B cell (primary cell): ENCODE results near the gene VPS33B.

Experiments
- EZH2 ChIP-seq: IDR thresholded peaks from 2 replicates; pipeline ENCODE4 v1.6.1; 2012; ENCODE audit warnings: borderline replicate concordance, low read depth, mild to moderate bottlenecking, moderate library complexity, low read length; ENCODE audit not compliant: insufficient read depth, poor library complexity, severe bottlenecking
- TF ChIP-seq, protein P1 (sequence below): fragments of 200-600 bp; IDR thresholded peaks from one replicate; pipeline ENCODE4 v1.8.0; 2022; ENCODE audit warnings: antibody characterized with exemption, mild to moderate bottlenecking

DNA sequence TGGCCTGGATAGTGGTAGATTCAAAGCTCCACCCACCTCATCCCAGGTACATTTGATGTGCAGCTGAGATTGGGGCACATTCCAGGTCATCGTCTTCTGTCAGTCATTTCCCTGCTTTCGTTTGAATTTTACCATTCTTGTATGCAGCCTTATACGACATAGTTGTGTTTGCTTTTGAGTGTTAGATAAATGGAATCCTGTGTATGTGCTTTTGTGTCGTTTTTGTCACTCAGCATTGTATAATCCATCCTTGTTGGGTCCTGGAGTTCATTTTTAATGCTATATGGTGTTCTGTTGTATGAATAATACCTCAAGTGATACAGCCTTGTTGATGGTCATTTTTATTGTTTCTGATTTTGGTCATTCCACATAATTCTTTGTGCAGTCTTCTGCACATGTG, 60.4 kb downstream of the VPS33B start:
- TF ChIP-seq, protein P1, sequence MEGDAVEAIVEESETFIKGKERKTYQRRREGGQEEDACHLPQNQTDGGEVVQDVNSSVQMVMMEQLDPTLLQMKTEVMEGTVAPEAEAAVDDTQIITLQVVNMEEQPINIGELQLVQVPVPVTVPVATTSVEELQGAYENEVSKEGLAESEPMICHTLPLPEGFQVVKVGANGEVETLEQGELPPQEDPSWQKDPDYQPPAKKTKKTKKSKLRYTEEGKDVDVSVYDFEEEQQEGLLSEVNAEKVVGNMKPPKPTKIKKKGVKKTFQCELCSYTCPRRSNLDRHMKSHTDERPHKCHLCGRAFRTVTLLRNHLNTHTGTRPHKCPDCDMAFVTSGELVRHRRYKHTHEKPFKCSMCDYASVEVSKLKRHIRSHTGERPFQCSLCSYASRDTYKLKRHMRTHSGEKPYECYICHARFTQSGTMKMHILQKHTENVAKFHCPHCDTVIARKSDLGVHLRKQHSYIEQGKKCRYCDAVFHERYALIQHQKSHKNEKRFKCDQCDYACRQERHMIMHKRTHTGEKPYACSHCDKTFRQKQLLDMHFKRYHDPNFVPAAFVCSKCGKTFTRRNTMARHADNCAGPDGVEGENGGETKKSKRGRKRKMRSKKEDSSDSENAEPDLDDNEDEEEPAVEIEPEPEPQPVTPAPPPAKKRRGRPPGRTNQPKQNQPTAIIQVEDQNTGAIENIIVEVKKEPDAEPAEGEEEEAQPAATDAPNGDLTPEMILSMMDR = no peak
- no peak for TF ChIP-seq EZH2
